ENCODE measurements around the gene ALPK1. TPM values are rescaled to one million over a fixed set of nuclear protein-coding genes. Genes with fewer than 3 reads are reported as not detected.

The ALPK1 gene
- total RNA-seq, 1 experiment from 2014 or later: 4.9 TPM

- peaks cover 17% of the 10 kb centered on the region for H3K4me1 ChIP-seq
- H3K27me3 Mint-ChIP-seq (ENCODE audit: insufficient read depth, unreplicated experiment): no peaks in the 10 kb centered on the region
- H3K4me1 Mint-ChIP-seq (ENCODE audit: low read depth, unreplicated experiment): peaks cover 18% of the 10 kb centered on the region
- no peak overlapping the region for H3K4me3 ChIP-seq (ENCODE audit: low read depth, low read length)
- H3K27ac Mint-ChIP-seq (ENCODE audit: unreplicated experiment): no peak overlapping the region
- no peak overlapping the region for H3K4me3 Mint-ChIP-seq (ENCODE audit: unreplicated experiment)
- no peaks in the 10 kb centered on the region for H3K9me3 Mint-ChIP-seq (ENCODE audit: unreplicated experiment)
- no peaks in the 10 kb centered on the region for H3K27me3 ChIP-seq (replicated peaks; ENCODE audit: control insufficient read depth, insufficient read depth, low read length)
- no peaks in the 10 kb centered on the region for H3K36me3 ChIP-seq (ENCODE audit: control insufficient read depth, insufficient read depth, low read length)
- no TSS peak for BruUV-seq (replicated peaks)
- ChIA-PET POLR2A (no interaction called here), CTCF (no interaction called here)
- no peak for TF ChIP-seq CTCF (IDR thresholded peaks at IDR 0.05; ENCODE audit: insufficient read depth in 1 of 2, low read depth in 1 of 2, low read length in 1 of 2, severe bottlenecking in 1 of 2, unreplicated experiment in 1 of 2)
- no peaks in the 10 kb centered on the region for H3K9me3 ChIP-seq
- intact Hi-C loops (cut with micrococcal nuclease; ENCODE audit: unreplicated experiment): no loop called here
- no peak for DNase-seq
- H3K36me3 Mint-ChIP-seq (ENCODE audit: insufficient read depth, unreplicated experiment): no peaks in the 10 kb centered on the region
Observed at GRCh38 chr4:112287258-112287989, 9.7 kb upstream of the ALPK1 start.

GRCh38 chr4:112288455-112288854, 8.7 kb upstream of the ALPK1 start:
- H3K4me3 Mint-ChIP-seq (ENCODE audit: unreplicated experiment): no peak overlapping the region
- intact Hi-C loops (cut with micrococcal nuclease; ENCODE audit: unreplicated experiment): no loop called here
- no peak for DNase-seq
- H3K27ac Mint-ChIP-seq (ENCODE audit: unreplicated experiment): no peak overlapping the region
- no peaks in the 10 kb centered on the region for H3K27me3 ChIP-seq (replicated peaks; ENCODE audit: control insufficient read depth, insufficient read depth, low read length)
- peaks cover 8% of the 10 kb centered on the region for H3K4me1 ChIP-seq
- no TSS peak for BruUV-seq (replicated peaks)
- no peak overlapping the region for H3K4me3 ChIP-seq (ENCODE audit: low read depth, low read length)
- H3K36me3 Mint-ChIP-seq (ENCODE audit: insufficient read depth, unreplicated experiment): no peaks in the 10 kb centered on the region
- no peak for TF ChIP-seq CTCF (IDR thresholded peaks at IDR 0.05; ENCODE audit: insufficient read depth in 1 of 2, low read depth in 1 of 2, low read length in 1 of 2, severe bottlenecking in 1 of 2, unreplicated experiment in 1 of 2)
- H3K4me1 Mint-ChIP-seq (ENCODE audit: low read depth, unreplicated experiment): peaks cover 9% of the 10 kb centered on the region
- ChIA-PET POLR2A (no interaction called here), CTCF (no interaction called here)
- H3K9me3 Mint-ChIP-seq (ENCODE audit: unreplicated experiment): no peaks in the 10 kb centered on the region
- H3K36me3 ChIP-seq (ENCODE audit: control insufficient read depth, insufficient read depth, low read length): no peaks in the 10 kb centered on the region
- H3K9me3 ChIP-seq: no peaks in the 10 kb centered on the region
- no peaks in the 10 kb centered on the region for H3K27me3 Mint-ChIP-seq (ENCODE audit: insufficient read depth, unreplicated experiment)

DNA sequence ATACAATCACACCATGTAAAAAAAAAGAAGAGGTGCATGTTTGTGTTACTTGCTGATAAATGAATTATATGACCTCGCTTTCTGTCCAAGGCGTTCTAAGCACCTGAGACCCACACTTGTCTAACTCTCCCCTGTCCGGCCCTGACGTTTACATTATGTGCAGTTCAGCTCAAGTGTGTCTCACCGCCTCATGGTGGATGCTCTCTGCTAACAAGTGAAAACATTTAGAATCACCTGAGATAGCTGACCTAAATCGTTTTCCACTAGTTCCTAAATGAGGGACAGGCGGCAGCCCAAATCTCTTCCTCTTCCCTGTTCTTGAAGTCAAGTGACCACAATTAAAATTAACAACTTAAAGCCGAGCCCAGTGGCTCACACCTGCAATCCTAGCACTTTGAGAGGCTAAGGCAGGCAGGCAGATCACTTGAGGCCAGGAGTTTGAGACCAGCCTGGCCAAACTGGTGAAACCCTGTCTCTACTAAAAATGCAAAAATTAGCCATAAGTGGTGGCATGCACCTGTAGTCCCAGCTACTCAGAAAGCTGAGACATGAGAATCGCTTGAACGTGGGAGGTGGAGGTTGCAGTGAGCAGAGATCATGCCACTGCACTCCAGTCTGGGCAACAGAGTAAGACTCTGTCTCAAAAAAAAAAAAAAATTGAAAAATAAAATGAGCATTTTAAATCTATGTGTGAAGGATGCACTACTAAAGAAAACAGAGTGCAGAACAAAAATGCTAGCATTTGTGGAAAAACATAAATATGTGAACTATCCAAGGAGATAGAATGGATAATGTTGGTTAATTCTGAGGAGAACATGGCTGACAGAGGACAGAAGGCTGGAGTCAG, 7.5 kb upstream of the ALPK1 start:
- H3K27ac Mint-ChIP-seq (ENCODE audit: unreplicated experiment): no peak overlapping the region
- H3K4me1 ChIP-seq: no peaks in the 10 kb centered on the region
- no peaks in the 10 kb centered on the region for H3K9me3 Mint-ChIP-seq (ENCODE audit: unreplicated experiment)
- no peaks in the 10 kb centered on the region for H3K27me3 ChIP-seq (replicated peaks; ENCODE audit: control insufficient read depth, insufficient read depth, low read length)
- no peak for TF ChIP-seq CTCF (IDR thresholded peaks at IDR 0.05; ENCODE audit: insufficient read depth in 1 of 2, low read depth in 1 of 2, low read length in 1 of 2, severe bottlenecking in 1 of 2, unreplicated experiment in 1 of 2)
- H3K9me3 ChIP-seq: no peaks in the 10 kb centered on the region
- no peaks in the 10 kb centered on the region for H3K36me3 ChIP-seq (ENCODE audit: control insufficient read depth, insufficient read depth, low read length)
- H3K27me3 Mint-ChIP-seq (ENCODE audit: insufficient read depth, unreplicated experiment): no peaks in the 10 kb centered on the region
- intact Hi-C loops (cut with micrococcal nuclease; ENCODE audit: unreplicated experiment): no loop called here
- H3K4me3 ChIP-seq (ENCODE audit: low read depth, low read length): no peak overlapping the region
- H3K4me1 Mint-ChIP-seq (ENCODE audit: low read depth, unreplicated experiment): no peaks in the 10 kb centered on the region
- BruUV-seq (replicated peaks): no TSS peak
- ChIA-PET CTCF (no interaction called here), POLR2A (no interaction called here)
- no peak for DNase-seq
- no peak overlapping the region for H3K4me3 Mint-ChIP-seq (ENCODE audit: unreplicated experiment)
- H3K36me3 Mint-ChIP-seq (ENCODE audit: insufficient read depth, unreplicated experiment): no peaks in the 10 kb centered on the region
